Stimulated activated CD8-positive, alpha-beta memory T cell treated with anti-CD3 and anti-CD28 coated beads, Interleukin-4, amount 100 ng/mL, for 1 hour (primary cell): ENCODE results near the gene PTH1R.
A peak's percentile ranks its signal among the peaks of the same experiment; 100 is the strongest.

Experiments used
- DNase-seq, 2 donors: peaks; one replicate each; pipeline ENCODE4 v3.0.0-alpha.2; 2020; ENCODE audit warnings: low read depth in 2 of 2, low spot score in 1 of 2

Gene PTH1R

GRCh38 chr3:46863261-46863782 lies 14.2 kb upstream of the PTH1R start, which contains the start of gene MYL3:
Gene MYL3, minus strand, starts transcription at chr3:46863444. Its CDS starts 54 bp downstream, at chr3:46863390.
- DNase-seq, result no peak

GRCh38 chr3:46864061-46864881 lies 13.2 kb upstream of the PTH1R start:
- no peak for DNase-seq

- DNase-seq, result no peak
Observed at GRCh38 chr3:46865031-46865507, 12.5 kb upstream of the PTH1R start.

GRCh38 chr3:46865546-46865945 lies 12.0 kb upstream of the PTH1R start:
- no peak for DNase-seq

DNA sequence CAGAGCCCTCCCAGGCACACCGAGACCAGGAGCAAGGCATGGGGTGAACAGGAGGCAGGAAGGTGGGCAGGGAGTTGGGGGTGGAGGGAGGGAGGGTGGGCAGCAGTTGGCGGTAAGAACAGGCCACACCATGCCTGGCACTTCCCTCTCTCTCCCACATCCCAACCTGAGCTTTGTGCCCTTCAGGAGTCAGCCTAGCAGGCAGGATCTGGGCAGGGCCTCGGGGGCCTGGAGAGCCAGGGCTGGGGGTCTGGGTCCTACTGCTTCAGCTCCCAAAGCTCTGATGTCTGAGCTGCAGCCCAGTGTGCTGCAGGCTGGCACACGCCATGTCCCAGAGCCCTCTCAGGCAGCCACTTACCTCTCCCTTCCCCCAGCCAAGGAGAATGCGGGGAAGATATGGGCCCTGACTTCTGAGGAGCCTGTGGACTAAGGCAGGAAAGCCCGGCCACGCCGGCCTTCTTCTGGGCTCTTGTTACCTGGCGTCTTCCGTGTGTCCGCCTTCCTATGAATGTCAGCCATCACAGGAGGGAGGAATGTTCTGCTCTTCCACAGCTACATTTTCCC lies 11.4 kb upstream of the PTH1R start:
- no peak for DNase-seq

- peak; percentile 75 to 82 for DNase-seq
Observed at GRCh38 chr3:46866720-46867549, 10.6 kb upstream of the PTH1R start.

- no peak for DNase-seq
Observed at GRCh38 chr3:46867550-46867898, 10.0 kb upstream of the PTH1R start.

DNA sequence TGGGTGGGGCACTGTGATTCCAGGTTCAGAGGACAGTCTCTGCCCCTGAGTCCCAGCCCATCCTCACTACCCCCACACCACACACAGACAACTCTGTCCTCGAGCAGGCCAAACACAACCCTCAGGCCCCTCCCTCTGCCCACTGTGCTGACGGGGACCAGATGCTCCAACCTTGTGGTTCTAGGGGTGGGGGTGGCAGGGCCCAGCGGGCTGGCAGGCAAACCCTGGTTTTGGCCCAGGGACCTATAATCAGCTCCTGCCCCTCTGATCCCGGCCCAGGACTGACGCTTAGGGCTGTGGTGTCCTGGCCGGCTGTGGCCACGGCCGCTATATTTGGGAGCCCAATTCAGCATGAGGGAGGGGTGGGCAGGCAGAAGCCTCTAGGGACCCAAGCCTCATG lies 9.2 kb upstream of the PTH1R start:
- DNase-seq, result no peak

GRCh38 chr3:46868948-46869347 lies 8.6 kb upstream of the PTH1R start:
- DNase-seq, result no peak

DNA sequence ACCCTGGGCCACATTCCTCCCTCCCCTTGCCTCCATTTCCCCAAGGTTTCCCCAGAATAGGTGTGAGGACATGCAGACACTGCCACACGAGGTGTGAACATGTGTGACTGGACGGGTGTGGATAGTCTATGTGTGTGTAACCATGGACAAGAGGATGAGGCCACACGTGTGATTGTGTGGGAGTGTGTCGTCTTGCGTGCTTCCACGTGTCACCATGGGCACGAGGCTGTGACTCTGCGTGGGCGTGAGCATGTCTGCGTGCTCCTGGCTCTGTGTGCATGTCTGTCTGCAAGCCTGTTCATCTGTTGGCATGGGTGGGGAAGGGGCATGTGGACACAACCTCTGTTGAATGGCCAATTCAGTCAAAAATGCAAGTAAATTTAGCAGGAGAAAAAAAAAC lies 8.1 kb upstream of the PTH1R start:
- no peak for DNase-seq

DNA sequence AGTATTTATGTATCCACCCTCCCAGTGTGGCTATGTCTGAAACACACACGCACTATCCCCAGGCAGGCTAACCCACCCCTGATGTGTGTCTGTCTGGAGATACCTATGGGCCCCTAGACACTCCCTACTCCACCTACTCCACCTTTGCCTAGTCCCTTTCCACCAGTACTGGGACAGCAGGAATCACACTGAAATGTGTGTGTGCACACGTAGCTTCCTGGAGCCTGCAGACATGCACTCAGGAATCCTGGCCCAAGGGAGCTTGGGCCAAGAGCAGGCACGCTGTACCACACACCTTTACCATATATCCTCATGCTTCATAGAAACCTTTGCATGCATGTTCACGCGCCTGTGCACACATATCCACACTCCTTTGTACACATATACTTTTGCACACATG lies 6.9 kb upstream of the PTH1R start:
- no peak for DNase-seq

DNA sequence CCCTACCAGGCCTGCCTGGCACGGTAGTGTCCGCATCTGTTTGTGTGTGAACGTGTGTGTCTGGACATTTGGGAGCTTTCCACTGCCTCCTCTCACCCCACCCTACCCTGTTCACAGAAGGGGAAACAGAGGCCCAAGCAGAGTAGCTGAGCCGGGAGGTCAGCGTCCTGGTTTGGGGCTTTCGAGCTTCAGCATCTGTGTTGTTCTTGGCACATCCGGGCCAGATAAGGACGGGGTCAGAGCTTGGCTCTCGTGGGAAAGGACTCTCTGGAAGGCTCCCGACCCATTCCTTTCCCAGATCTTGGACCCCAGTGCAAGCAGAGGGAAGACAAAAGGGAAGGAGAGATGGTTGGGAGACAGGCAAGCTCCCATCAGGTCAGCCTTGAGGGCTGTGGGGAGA lies 6.3 kb upstream of the PTH1R start:
- no peak for DNase-seq

GRCh38 chr3:46873521-46873920 lies 4.0 kb upstream of the PTH1R start:
- DNase-seq, result no peak

DNA sequence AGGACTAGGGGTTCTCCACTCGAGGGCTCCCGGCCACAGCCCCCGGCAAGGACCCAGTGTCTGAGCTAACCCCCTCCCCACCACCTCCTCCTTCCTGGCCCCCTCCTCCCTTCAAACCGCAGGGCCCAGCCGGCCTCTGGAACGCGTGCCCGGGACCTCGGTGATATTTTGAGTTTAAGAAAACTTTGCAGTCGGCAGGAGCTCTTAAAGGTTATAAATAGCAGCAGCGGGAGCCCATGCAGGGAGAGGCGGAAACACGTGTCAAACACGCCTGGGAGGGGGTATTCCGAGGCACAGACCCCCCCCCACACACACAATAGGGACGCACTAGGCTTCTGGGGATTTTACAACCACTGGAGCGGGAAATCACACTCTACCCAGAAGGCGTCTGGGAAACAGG lies 3.1 kb upstream of the PTH1R start:
- no peak for DNase-seq

DNA sequence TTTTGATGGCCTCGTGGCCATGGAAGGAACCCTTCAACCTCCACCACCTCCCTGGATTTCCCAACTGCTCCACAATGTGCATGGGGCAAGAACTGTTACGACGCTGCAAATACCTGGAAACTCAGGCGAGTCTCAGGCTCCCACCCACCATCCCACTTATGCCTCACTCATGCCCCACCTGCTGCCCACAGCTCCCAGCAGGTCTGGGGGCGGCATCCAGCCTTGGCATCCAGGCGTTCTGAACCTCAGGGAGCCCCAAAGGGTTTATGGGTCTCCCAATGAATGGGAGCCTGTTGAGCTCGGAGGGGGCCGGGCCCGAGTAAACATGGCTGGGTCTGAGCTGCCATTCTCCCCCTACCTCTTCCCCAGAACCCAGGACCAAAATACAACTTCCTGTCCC lies 2.0 kb upstream of the PTH1R start:
- DNase-seq, result no peak

GRCh38 chr3:46876313-46877300 lies 914 bp upstream of the PTH1R start:
- no peak for DNase-seq

DNA sequence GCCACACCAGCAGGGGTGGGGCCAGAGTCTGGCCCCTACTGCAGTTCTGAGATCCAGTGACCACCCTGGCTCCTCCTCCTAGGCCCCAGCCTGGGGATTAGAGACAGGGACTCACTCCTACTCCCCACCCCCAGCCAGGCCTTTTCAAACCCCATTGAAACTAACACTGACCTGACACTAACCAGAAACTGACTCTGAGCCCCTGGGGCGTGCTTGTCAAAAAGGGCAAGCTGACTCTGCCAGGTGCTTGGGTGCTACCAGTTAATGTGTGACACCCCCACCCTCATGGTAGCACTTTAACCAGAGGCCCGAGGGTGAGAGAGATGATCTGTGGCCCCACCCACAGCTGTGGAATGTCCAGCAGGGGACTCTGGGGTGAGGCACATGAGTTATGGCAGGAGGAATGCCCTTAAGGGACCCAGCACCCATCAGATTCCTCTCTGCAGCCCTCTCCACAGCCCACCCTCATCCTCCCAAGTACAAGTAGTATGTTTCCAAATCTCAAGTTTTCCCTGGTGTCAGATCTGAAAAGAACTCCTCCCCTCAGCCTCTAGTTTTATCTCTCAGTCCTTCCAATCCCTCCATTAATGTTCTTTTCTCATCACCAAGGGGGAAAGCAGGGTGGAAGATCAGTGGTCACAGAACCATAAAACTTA lies 1.4 kb downstream of the PTH1R start:
- no peak for DNase-seq

GRCh38 chr3:46880884-46881595 lies 3.5 kb downstream of the PTH1R start:
- no peak for DNase-seq

GRCh38 chr3:46881596-46882376 lies 4.3 kb downstream of the PTH1R start:
- DNase-seq, result no peak
